ENCODE measurements around the gene POLA2.
"Not testable (repeated sequence)": the region's sequence is repeated elsewhere in the genome, so short reads cannot be mapped to it uniquely, and the experiment has no call there.

Gene POLA2

DNA sequence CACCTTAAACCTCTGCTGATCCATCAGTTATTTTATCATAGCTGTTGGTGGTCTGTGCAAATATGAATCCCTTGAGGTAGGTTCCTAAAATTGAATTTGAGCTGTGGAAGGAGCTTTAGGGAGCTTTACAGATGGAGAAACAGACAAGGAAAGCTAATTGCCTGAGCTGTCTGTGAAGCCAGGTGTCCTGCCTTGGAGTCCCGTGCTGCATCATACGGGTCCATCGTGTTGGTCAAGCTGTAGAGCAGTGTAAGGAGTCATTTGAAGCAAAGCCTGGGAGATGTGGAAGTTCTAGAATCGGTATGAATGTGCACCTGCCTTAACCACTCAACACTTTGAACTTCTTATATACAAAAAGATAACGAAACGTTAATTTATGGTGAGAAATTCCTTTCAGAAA is 1.0 kb downstream of the POLA2 start:
- ChIA-PET POLR2A (interaction anchor here (1.1 to 2.2 kb wide), 26 partner anchors 10 to 408 kb away, joined by 3 to 38 read pairs (median 8); partner anchors contain the start of genes CAPN1, CDC42EP2, DPF2 and FAU), CTCF (interaction anchor here (1.0 to 1.3 kb wide), 4 partner anchors 11 to 58 kb away, joined by 3 to 4 read pairs (median 4); no protein-coding TSS in a partner anchor)
- peak; percentile 73; the same call in 1 of the 2 replicates for TF ChIP-seq ZNF384 (IDR thresholded peaks at IDR 0.05)
- TF ChIP-seq NFRKB (IDR thresholded peaks at IDR 0.05): no peak
- no peak for DNase-seq (ENCODE audit: extremely low spot score)

DNA sequence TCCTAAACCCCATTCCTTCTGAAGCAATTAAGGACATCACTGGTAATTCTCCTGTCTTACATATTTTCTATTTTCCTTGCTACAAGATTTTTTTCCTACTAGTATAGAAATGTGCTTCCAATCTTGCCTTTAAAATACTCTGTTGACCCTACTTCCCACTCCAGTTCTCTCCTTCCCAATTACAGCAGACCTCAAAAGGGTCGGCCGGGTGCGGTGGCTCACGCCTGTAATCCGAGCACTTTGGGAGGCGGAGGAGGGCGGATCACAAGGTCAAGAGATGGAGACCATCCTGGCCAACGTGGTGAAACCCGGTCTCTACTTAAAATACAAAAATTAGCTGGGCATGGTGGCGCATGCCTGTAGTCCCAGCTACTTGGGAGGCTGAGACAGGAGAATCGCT is 3.0 kb downstream of the POLA2 start:
- POLR2A ChIA-PET: interaction anchor here (1.1 kb wide), 1 partner anchor 143 kb away, joined by 4 read pairs; the partner anchor contains the start of genes FAU and MRPL49
- DNase-seq (ENCODE audit: extremely low spot score): not testable (repeated sequence)
- CTCF ChIA-PET: interaction anchor here (0.8 to 1.5 kb wide), 2 partner anchors 65 to 67 kb away, joined by 3 read pairs; no protein-coding TSS in a partner anchor

DNA sequence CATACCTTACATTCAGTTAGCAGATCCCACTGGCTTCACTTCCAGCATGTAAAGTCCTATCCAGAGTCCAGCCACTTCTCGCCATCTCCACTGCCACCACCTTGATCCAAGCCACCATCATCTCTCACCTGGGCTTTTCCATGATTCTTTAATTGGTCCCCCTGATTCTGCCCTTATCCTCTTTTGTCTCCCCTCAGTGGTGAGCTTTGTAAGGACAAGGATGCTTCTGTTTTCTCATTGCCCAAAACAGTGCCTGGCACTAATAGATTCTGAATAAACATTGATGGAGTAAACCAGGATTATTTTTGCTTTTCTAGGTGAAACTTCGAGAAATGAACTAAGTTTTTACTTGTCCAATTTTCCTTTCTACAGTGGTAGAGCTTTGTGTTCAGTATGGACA is 4.4 kb downstream of the POLA2 start:
- no peak for DNase-seq (ENCODE audit: extremely low spot score)

DNA sequence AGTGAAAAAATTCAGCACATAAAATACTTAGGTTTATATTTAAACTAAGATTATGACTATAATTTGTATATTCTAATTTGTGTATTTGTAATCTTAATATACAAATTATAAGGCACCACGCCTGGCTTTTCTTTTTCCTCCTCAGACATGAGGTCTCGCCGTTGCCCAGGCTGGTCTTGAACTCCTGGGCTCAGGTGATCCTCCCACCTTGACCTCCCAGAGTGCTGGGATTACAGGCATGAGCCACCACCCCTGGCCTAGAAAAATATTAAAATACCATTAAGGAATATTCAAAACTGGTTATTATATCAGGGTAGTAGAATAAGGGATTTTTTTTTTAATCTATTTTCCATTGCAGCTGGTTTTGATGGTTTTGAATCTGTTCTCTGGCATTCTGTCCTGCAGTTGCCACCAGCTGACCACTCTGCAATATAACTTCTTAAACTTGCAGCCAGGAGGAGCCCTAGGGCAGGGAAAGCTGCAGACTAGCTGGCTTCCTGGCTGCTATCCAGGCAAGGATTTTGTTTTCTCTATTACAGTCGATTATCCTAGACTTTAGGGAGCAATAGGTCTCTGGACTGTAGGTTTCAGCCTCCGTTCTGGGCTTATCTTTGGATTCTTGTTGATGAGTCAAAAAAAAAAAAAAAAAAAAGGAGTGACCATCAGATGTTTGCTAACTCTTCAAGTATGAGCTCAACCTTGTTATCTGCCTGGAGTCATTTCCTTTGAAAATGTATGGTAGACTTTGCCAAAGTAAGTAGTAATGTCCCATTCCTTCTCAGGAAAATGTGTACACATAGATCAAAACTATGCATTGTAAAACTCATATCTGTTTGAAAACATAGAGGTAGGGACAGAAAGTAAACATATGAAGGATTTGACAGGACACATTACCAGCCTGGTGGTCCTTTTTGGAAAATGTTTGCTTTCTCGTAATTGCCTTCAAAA is 13.2 kb downstream of the POLA2 start:
- ChIA-PET CTCF (interaction anchor here (0.6 to 2.8 kb wide), 12 partner anchors 9 to 539 kb away, joined by 3 to 39 read pairs (median 4); partner anchors contain the start of genes CDC42EP2 and POLA2), POLR2A (interaction anchor here (0.9 to 5.2 kb wide), 3 partner anchors 13 to 58 kb away, joined by 7 to 38 read pairs (median 7); partner anchors contain the start of genes CDC42EP2, DPF2 and POLA2)
- TF ChIP-seq SP1 (IDR thresholded peaks at IDR 0.05): no peak
- no peak for TF ChIP-seq BHLHE40 (IDR thresholded peaks at IDR 0.05; ENCODE audit: borderline replicate concordance)
- no peak for TF ChIP-seq FOXK2 (IDR thresholded peaks at IDR 0.05)
- TF ChIP-seq L3MBTL2 (conservative IDR thresholded peaks at IDR 0.05): no peak
- no peak for TF ChIP-seq NFRKB (IDR thresholded peaks at IDR 0.05)
- TF ChIP-seq ELF4 (IDR thresholded peaks at IDR 0.05): no peak
- no peak for TF ChIP-seq TARDBP (IDR thresholded peaks at IDR 0.05)
- no peak for TF ChIP-seq HDGF (IDR thresholded peaks at IDR 0.05; ENCODE audit: borderline replicate concordance)
- TF ChIP-seq, protein P1, sequence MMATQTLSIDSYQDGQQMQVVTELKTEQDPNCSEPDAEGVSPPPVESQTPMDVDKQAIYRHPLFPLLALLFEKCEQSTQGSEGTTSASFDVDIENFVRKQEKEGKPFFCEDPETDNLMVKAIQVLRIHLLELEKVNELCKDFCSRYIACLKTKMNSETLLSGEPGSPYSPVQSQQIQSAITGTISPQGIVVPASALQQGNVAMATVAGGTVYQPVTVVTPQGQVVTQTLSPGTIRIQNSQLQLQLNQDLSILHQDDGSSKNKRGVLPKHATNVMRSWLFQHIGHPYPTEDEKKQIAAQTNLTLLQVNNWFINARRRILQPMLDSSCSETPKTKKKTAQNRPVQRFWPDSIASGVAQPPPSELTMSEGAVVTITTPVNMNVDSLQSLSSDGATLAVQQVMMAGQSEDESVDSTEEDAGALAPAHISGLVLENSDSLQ (IDR thresholded peaks at IDR 0.05): no peak
- no peak for TF ChIP-seq FOXM1 (IDR thresholded peaks at IDR 0.05; ENCODE audit: borderline replicate concordance)
- no peak for TF ChIP-seq ZNF384 (IDR thresholded peaks at IDR 0.05)
- TF ChIP-seq FOXA1 (IDR thresholded peaks at IDR 0.05): no peak
- no peak for TF ChIP-seq LEF1 (IDR thresholded peaks at IDR 0.05; ENCODE audit: borderline replicate concordance)
- no peak for TF ChIP-seq CTBP1 (IDR thresholded peaks at IDR 0.05; ENCODE audit: borderline replicate concordance)
- no peak for TF ChIP-seq SUZ12 (IDR thresholded peaks at IDR 0.05)
- TF ChIP-seq ARNT (IDR thresholded peaks at IDR 0.05): no peak
- DNase-seq (ENCODE audit: extremely low spot score): peak; percentile 68

More for the DNA sequence above, 4.4 kb downstream of the POLA2 start:
- POLR2A ChIA-PET: interaction anchor here (0.6 to 1.0 kb wide), 2 partner anchors 12 to 23 kb away, joined by 3 to 5 read pairs; no protein-coding TSS in a partner anchor
- TF ChIP-seq ZNF384 (IDR thresholded peaks at IDR 0.05): no peak
- TF ChIP-seq HDGF (IDR thresholded peaks at IDR 0.05; ENCODE audit: borderline replicate concordance): no peak
- TF ChIP-seq NFRKB (IDR thresholded peaks at IDR 0.05): no peak
- CTCF ChIA-PET: interaction anchor here (0.9 to 1.5 kb wide), 2 partner anchors 49 to 65 kb away, joined by 3 read pairs; partner anchors contain the start of gene CDC42EP2

DNA sequence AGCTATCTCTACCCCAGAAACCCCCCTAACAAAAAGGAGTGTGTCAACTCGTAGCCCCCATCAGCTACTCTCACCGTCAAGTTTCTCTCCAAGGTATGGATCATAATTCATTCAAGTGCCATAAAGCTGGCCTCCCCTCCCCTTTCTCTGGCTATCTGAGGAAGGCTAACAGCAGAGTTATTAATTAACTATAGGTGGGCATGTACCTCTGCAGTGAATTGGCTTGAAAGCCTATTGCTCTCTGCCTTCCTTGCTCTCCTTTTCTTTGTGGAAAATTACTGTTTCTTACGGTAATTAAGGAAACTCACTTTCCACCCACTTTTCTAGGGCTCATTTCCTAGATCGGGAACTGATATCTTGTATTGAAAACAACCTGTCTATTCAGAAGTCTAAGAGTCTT is 14.1 kb downstream of the POLA2 start:
- POLR2A ChIA-PET: interaction anchor here (5.2 kb wide), 1 partner anchor 14 kb away, joined by 38 read pairs; the partner anchor contains the start of gene POLA2
- TF ChIP-seq CTBP1 (IDR thresholded peaks at IDR 0.05; ENCODE audit: borderline replicate concordance) (no peak), FOXA1 (IDR thresholded peaks at IDR 0.05) (no peak), SP1 (IDR thresholded peaks at IDR 0.05) (no peak), L3MBTL2 (conservative IDR thresholded peaks at IDR 0.05) (no peak), ZNF384 (IDR thresholded peaks at IDR 0.05) (no peak), FOXM1 (IDR thresholded peaks at IDR 0.05; ENCODE audit: borderline replicate concordance) (no peak), HDGF (IDR thresholded peaks at IDR 0.05; ENCODE audit: borderline replicate concordance) (no peak), FOXK2 (IDR thresholded peaks at IDR 0.05) (no peak), LEF1 (IDR thresholded peaks at IDR 0.05; ENCODE audit: borderline replicate concordance) (no peak), NFRKB (IDR thresholded peaks at IDR 0.05) (no peak), SUZ12 (IDR thresholded peaks at IDR 0.05) (no peak)
- TF ChIP-seq, protein P1 (IDR thresholded peaks at IDR 0.05): no peak
- CTCF ChIA-PET: interaction anchor here (0.6 to 2.8 kb wide), 7 partner anchors 8 to 233 kb away, joined by 3 to 39 read pairs (median 6); partner anchors contain the start of gene CDC42EP2
- DNase-seq (ENCODE audit: extremely low spot score): no peak

DNA sequence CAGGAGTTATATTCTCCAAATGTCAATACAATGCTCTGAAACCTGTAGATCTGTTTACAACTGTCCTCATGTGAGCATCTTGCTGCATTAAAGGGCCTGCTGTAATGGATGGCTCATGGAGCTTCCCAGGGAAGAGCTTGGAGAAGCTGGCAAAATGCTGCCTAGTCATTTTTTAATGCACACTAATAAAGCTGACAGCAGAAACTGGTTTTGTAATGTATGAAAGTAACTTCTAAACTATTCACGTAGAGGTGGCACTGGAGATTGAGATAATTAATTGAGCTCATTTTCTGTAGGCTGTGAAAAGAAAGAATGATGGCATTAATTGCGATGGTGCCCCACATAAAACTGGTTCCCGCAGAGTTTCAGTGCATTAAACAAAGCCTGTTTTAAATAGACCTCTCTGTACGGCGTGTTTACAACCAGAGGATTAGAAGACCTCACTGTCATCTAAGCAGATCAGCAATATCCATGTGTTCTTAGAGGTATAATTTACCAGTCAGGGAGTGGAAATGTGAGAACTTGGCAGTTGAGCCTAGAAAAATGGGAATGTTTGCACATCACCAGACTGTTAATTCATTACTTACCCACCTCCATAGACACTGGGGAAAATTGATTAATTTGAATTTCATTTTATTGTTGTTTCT is 16.0 kb downstream of the POLA2 start:
- POLR2A ChIA-PET: interaction anchor here (1.7 to 5.0 kb wide), 3 partner anchors 12 to 37 kb away, joined by 4 to 21 read pairs (median 5); partner anchors contain the start of genes CDC42EP2 and POLA2
- no peak for DNase-seq (ENCODE audit: extremely low spot score)
- TF ChIP-seq, protein P1 (IDR thresholded peaks at IDR 0.05): no peak
- TF ChIP-seq FOXM1 (IDR thresholded peaks at IDR 0.05; ENCODE audit: borderline replicate concordance) (no peak), ARNT (IDR thresholded peaks at IDR 0.05) (no peak), SUZ12 (IDR thresholded peaks at IDR 0.05) (no peak), ZNF384 (IDR thresholded peaks at IDR 0.05) (no peak), NFRKB (IDR thresholded peaks at IDR 0.05) (no peak), SP1 (IDR thresholded peaks at IDR 0.05) (no peak)

More for the DNA sequence above, 16.0 kb downstream of the POLA2 start:
- CTCF ChIA-PET: interaction anchor here (0.7 to 0.8 kb wide), 2 partner anchors 37 to 50 kb away, joined by 3 read pairs; no protein-coding TSS in a partner anchor
